HFFc6 (cell line): ENCODE measurements around the gene CA12. TPM values are rescaled to one million over a fixed set of nuclear protein-coding genes. Genes with fewer than 3 reads are reported as not detected.
A peak's percentile ranks its signal among the peaks of the same experiment; 100 is the strongest.

Experiments used
- DNase-seq: peaks from one replicate; pipeline ENCODE4 v3.0.0-alpha.2; 2018
- H3K27ac Mint-ChIP-seq: 2 replicates; pipeline ENCODE4 v1.8.0; 2020; ENCODE audit warnings: mild to moderate bottlenecking, mixed read lengths
- H3K27me3 Mint-ChIP-seq: 2 replicates; pipeline ENCODE4 v1.8.0; 2021; ENCODE audit warnings: mild to moderate bottlenecking, moderate library complexity, mixed read lengths; ENCODE audit not compliant: insufficient read depth
- H3K36me3 Mint-ChIP-seq: 2 replicates; pipeline ENCODE4 v1.8.0; 2021; ENCODE audit warnings: low read depth, mixed read lengths
- H3K4me1 Mint-ChIP-seq: 2 replicates; pipeline ENCODE4 v1.8.0; 2020; ENCODE audit warnings: low read depth, mixed read lengths
- H3K4me3 Mint-ChIP-seq: 2 replicates; pipeline ENCODE4 v1.8.0; 2020; ENCODE audit warnings: mild to moderate bottlenecking, moderate library complexity, mixed read lengths
- H3K9me3 Mint-ChIP-seq: 2 replicates; pipeline ENCODE4 v1.8.0; 2020; ENCODE audit warnings: mild to moderate bottlenecking, mixed read lengths
- CTCF ChIP-seq: fragments of 200-600 bp; sonication (generic); IDR thresholded peaks from 2 replicates; pipeline ENCODE4 v1.5.0; 2021; ENCODE audit warnings: antibody characterized with exemption, mild to moderate bottlenecking
- total RNA-seq, 6 experiments: library from RNA; stranded (reverse); fragmentation: NEBNext Ultra II Directional; extraction: Animal tissue kit (Norgen Biotek cat#: 25700); gene quantifications; 2 replicates in 1 of 6; 3 replicates in 5 of 6; pipeline ENCODE4 v1.2.3, GENCODE V29; 2021

The CA12 gene
- total RNA-seq, 6 experiments from 2014 or later = 8.3 to 18.2 (median 15.8) TPM

- no peaks in the 10 kb centered on the region; the same call in 1 of the 2 replicates for H3K36me3 Mint-ChIP-seq
- no peaks in the 10 kb centered on the region for H3K9me3 Mint-ChIP-seq
- TF ChIP-seq CTCF = no peak
- H3K27ac Mint-ChIP-seq = peak overlapping the region; percentile 47; the same call in 1 of the 2 replicates
- DNase-seq = no peak
- H3K4me3 Mint-ChIP-seq = peak overlapping the region; percentile 89
- H3K27me3 Mint-ChIP-seq = peaks cover 7% of the 10 kb centered on the region
- H3K4me1 Mint-ChIP-seq = peaks cover 66% of the 10 kb centered on the region
These were observed 1.4 kb downstream of the CA12 start for GRCh38 chr15:63380151-63380807.

- no peak overlapping the region; the same call in 1 of the 2 replicates for H3K4me3 Mint-ChIP-seq
- H3K27ac Mint-ChIP-seq = no peak overlapping the region
- H3K9me3 Mint-ChIP-seq = no peaks in the 10 kb centered on the region
- no peak for TF ChIP-seq CTCF
- H3K27me3 Mint-ChIP-seq = peaks cover 6% of the 10 kb centered on the region
- no peak for DNase-seq
- peaks cover 73% of the 10 kb centered on the region for H3K4me1 Mint-ChIP-seq
- H3K36me3 Mint-ChIP-seq = no peaks in the 10 kb centered on the region; the same call in 1 of the 2 replicates
These were observed 2.0 kb downstream of the CA12 start for GRCh38 chr15:63379492-63380150.

- no peak for DNase-seq
- Mint-ChIP-seq H3K27me3 (peaks cover 5% of the 10 kb centered on the region; the same call in 1 of the 2 replicates), H3K36me3 (no peaks in the 10 kb centered on the region), H3K4me3 (no peak overlapping the region), H3K4me1 (peaks cover 75% of the 10 kb centered on the region), H3K27ac (no peak overlapping the region), H3K9me3 (no peaks in the 10 kb centered on the region)
- TF ChIP-seq CTCF = no peak
These were observed 2.7 kb downstream of the CA12 start for GRCh38 chr15:63378946-63379345.

GRCh38 chr15:63374686-63375520 is 6.7 kb downstream of the CA12 start:
- TF ChIP-seq CTCF = no peak
- Mint-ChIP-seq H3K27ac (peak overlapping the region; percentile 98), H3K36me3 (0 out of 2 replicates have a peak, but pooled peaks cover under 1% of the 10 kb centered on the region), H3K4me3 (peak overlapping the region; percentile 49), H3K9me3 (no peaks in the 10 kb centered on the region), H3K27me3 (peaks cover 2% of the 10 kb centered on the region; the same call in 1 of the 2 replicates), H3K4me1 (peaks cover 73% of the 10 kb centered on the region)
- DNase-seq = peak; percentile 60

- peak overlapping the region; percentile 98 for H3K27ac Mint-ChIP-seq
- no peaks in the 10 kb centered on the region for H3K9me3 Mint-ChIP-seq
These were observed 7.6 kb downstream of the CA12 start for GRCh38 chr15:63373866-63374548.

More at GRCh38 chr15:63373866-63374548, 7.6 kb downstream of the CA12 start:
- no peak for DNase-seq
- peak overlapping the region; percentile 49; the same call in 1 of the 2 replicates for H3K4me3 Mint-ChIP-seq
- no peak for TF ChIP-seq CTCF
- H3K27me3 Mint-ChIP-seq = peaks cover 2% of the 10 kb centered on the region
- peaks cover 72% of the 10 kb centered on the region for H3K4me1 Mint-ChIP-seq
- H3K36me3 Mint-ChIP-seq = 0 out of 2 replicates have a peak, but pooled peaks cover 3% of the 10 kb centered on the region
